ENCODE results near the gene AP2S1.
"Not testable (repeated sequence)": the region's sequence is repeated elsewhere in the genome, so short reads cannot be mapped to it uniquely, and the experiment has no call there.

AP2S1 gene

GRCh38 chr19:46875234-46875633 lies 24.6 kb upstream of the AP2S1 start:
- no peak overlapping the region for H3K27ac ChIP-seq (replicated peaks)

GRCh38 chr19:46872967-46873366 lies 22.3 kb upstream of the AP2S1 start:
- TF ChIP-seq CTCF (IDR thresholded peaks at IDR 0.05; ENCODE audit: insufficient read depth, low read length) (no peak), POLR2AphosphoS5 (IDR thresholded peaks at IDR 0.05; ENCODE audit: low read depth) (no peak), GABPA (IDR thresholded peaks at IDR 0.05; ENCODE audit: low read depth) (no peak), REST (IDR thresholded peaks at IDR 0.05; ENCODE audit: insufficient replicate concordance, low read depth) (no peak), SPI1 (IDR thresholded peaks at IDR 0.05; ENCODE audit: borderline replicate concordance, low read depth) (no peak)
- Histone ChIP-seq H3K27ac (replicated peaks) (no peak overlapping the region), H3K4me3 (replicated peaks; ENCODE audit: insufficient read depth, low read length) (no peak overlapping the region), H3K27me3 (ENCODE audit: insufficient read depth, poor library complexity, severe bottlenecking) (no peaks in the 10 kb centered on the region)
- DNase-seq (ENCODE audit: low read depth in 1 of 2, low spot score in 1 of 2): no peak

More at GRCh38 chr19:46875234-46875633, 24.6 kb upstream of the AP2S1 start:
- H3K27me3 ChIP-seq (ENCODE audit: insufficient read depth, poor library complexity, severe bottlenecking): no peaks in the 10 kb centered on the region
- no peak overlapping the region for H3K4me3 ChIP-seq (replicated peaks; ENCODE audit: insufficient read depth, low read length)
- no peak for TF ChIP-seq CTCF (IDR thresholded peaks at IDR 0.05; ENCODE audit: insufficient read depth, low read length)
- TF ChIP-seq GABPA (IDR thresholded peaks at IDR 0.05; ENCODE audit: low read depth): no peak
- no peak for TF ChIP-seq SPI1 (IDR thresholded peaks at IDR 0.05; ENCODE audit: borderline replicate concordance, low read depth)
- no peak for DNase-seq (ENCODE audit: low read depth in 1 of 2, low spot score in 1 of 2)

- not testable (repeated sequence) for DNase-seq (ENCODE audit: low read depth in 1 of 2, low spot score in 1 of 2); H3K4me3 ChIP-seq (replicated peaks; ENCODE audit: insufficient read depth, low read length); H3K27me3 ChIP-seq (ENCODE audit: insufficient read depth, poor library complexity, severe bottlenecking); H3K27ac ChIP-seq (replicated peaks)
Observed at GRCh38 chr19:46871173-46871572, 20.5 kb upstream of the AP2S1 start.

- no peak for TF ChIP-seq SPI1 (IDR thresholded peaks at IDR 0.05; ENCODE audit: borderline replicate concordance, low read depth)
- Histone ChIP-seq H3K27me3 (ENCODE audit: insufficient read depth, poor library complexity, severe bottlenecking) (no peaks in the 10 kb centered on the region), H3K27ac (replicated peaks) (no peak overlapping the region), H3K4me3 (replicated peaks; ENCODE audit: insufficient read depth, low read length) (no peak overlapping the region)
- DNase-seq (ENCODE audit: low read depth in 1 of 2, low spot score in 1 of 2): no peak
Observed at GRCh38 chr19:46868025-46868802, 17.6 kb upstream of the AP2S1 start.

- Histone ChIP-seq H3K4me3 (replicated peaks; ENCODE audit: insufficient read depth, low read length) (no peak overlapping the region), H3K27ac (replicated peaks) (no peak overlapping the region), H3K27me3 (ENCODE audit: insufficient read depth, poor library complexity, severe bottlenecking) (no peaks in the 10 kb centered on the region)
- TF ChIP-seq POLR2AphosphoS5 (IDR thresholded peaks at IDR 0.05; ENCODE audit: low read depth) (no peak), SPI1 (IDR thresholded peaks at IDR 0.05; ENCODE audit: borderline replicate concordance, low read depth) (no peak), GABPA (IDR thresholded peaks at IDR 0.05; ENCODE audit: low read depth) (no peak), REST (IDR thresholded peaks at IDR 0.05; ENCODE audit: insufficient replicate concordance, low read depth) (no peak), CTCF (IDR thresholded peaks at IDR 0.05; ENCODE audit: insufficient read depth, low read length) (no peak)
- no peak for DNase-seq (ENCODE audit: low read depth in 1 of 2, low spot score in 1 of 2)
Observed at GRCh38 chr19:46867170-46867569, 16.5 kb upstream of the AP2S1 start.

Data from HL-60 (cell line).